Smooth muscle cell of the umbilical artery (primary cell): Measurements from ENCODE around the gene GABBR2. TPM values are rescaled to one million over a fixed set of nuclear protein-coding genes. Genes with fewer than 3 reads are reported as not detected.

ENCODE experiments used
- total RNA-seq: library from RNA; depleted of rRNA; stranded (reverse); fragments of >200 nt; gene quantifications from 2 replicates; pipeline ENCODE4 v1.2.3, GENCODE V29; 2014

GABBR2 gene
- 0.55 and 0.89 TPM in 2 replicates for total RNA-seq

GRCh38 chr9:98708933-98709911 lies at the start of gene GABBR2:
Gene GABBR2 (minus strand): TSS chr9:98708935. CDS start chr9:98708737, 198 bp downstream.

GRCh38 chr9:98255578-98256296 lies 453.0 kb downstream of the GABBR2 start, which contains the start of gene TBC1D2:
Gene TBC1D2 (minus strand): TSS chr9:98255649. CDS start chr9:98255541, 108 bp downstream.

Other genes with a start within 250 kb of the GABBR2 start
- gene ANKS6, start 87.6 kb upstream of the GABBR2 start, total RNA-seq = 11.3 and 23.5 TPM in 2 replicates
- 72.3 and 104 TPM in 2 replicates for gene GALNT12, start 98.7 kb upstream of the GABBR2 start, total RNA-seq
- 19.0 and 49.9 TPM in 2 replicates for gene COL15A1, start 235.0 kb upstream of the GABBR2 start, total RNA-seq